Epithelial cell of proximal tubule (primary cell): ENCODE results near the gene PTPRK. TPM values are rescaled to one million over a fixed set of nuclear protein-coding genes. Genes with fewer than 3 reads are reported as not detected.

Experiments
- DNase-seq: peaks from one replicate; pipeline ENCODE4 v3.0.0-alpha.2; 2011; ENCODE audit warnings: low read depth
- H3K4me3 ChIP-seq: 2 replicates; pipeline ENCODE4 v1.5.1; 2011; ENCODE audit warnings: low read depth, mild to moderate bottlenecking, low read length
- CTCF ChIP-seq: conservative IDR thresholded peaks from 2 replicates; pipeline ENCODE4 v1.5.1; 2012; ENCODE audit warnings: low read depth, mild to moderate bottlenecking, low read length
- total RNA-seq: library from RNA; depleted of rRNA; stranded (reverse); fragments of >200 nt; gene quantifications from 2 replicates; pipeline ENCODE4 v1.2.3, GENCODE V29; 2015

Gene PTPRK
- total RNA-seq, 1 donor from 2014 or later, result 42.5 TPM

GRCh38 chr6:128174724-128175123 lies 345.7 kb downstream of the PTPRK start:
- TF ChIP-seq CTCF, result no peak
- DNase-seq, result no peak
- no peak overlapping the region for H3K4me3 ChIP-seq

GRCh38 chr6:128172752-128173682 lies 347.4 kb downstream of the PTPRK start:
- DNase-seq, result no peak
- H3K4me3 ChIP-seq, result no peak overlapping the region
- no peak for TF ChIP-seq CTCF

DNA sequence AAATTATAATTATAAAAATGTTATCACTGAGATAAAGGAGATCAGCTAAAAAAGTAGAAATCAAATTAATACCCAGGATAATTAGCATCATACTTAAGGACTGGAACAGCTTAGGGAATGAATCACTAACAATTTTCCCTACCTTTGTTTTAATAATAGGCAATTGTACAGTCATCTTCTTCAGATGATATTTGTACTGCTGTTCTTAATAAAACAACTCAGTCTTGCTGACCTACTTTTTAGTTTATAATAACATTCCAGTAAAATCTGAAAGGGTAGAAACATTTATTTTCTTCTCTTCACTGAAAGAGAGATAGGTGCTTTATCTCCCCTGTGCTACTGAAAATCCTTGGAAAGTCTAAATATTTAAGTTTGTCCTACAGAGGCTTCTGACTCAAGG lies 348.3 kb downstream of the PTPRK start:
- no peak overlapping the region for H3K4me3 ChIP-seq
- no peak for DNase-seq
- no peak for TF ChIP-seq CTCF

GRCh38 chr6:128171182-128171581 lies 349.2 kb downstream of the PTPRK start:
- DNase-seq, result no peak
- H3K4me3 ChIP-seq, result no peak overlapping the region
- TF ChIP-seq CTCF, result no peak

- no peak for DNase-seq
- H3K4me3 ChIP-seq, result no peak overlapping the region
- no peak for TF ChIP-seq CTCF
Measured at GRCh38 chr6:128168244-128168643, 352.2 kb downstream of the PTPRK start.

DNA sequence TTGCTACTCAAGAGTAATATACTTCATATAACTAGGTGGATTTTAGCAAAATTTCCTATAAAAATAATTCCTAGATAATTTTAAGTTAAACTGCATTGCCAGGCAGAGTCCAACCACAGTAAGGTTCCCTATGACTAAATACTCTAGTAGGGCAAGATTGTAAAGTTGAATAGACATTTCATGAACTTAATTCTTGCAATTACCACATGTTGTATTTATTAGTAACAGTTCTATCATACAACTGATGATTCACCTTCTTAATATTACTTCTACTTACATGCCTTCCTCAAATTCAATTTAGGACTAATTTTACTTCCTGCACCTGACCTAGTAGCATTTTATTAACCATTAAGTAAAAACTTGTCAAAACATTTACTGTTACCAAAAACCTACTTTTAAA lies 352.8 kb downstream of the PTPRK start:
- no peak for DNase-seq
- no peak overlapping the region for H3K4me3 ChIP-seq
- no peak for TF ChIP-seq CTCF

- H3K4me3 ChIP-seq, result no peak overlapping the region
- DNase-seq, result no peak
- TF ChIP-seq CTCF, result no peak
Measured at GRCh38 chr6:128164254-128164653, 356.1 kb downstream of the PTPRK start.
